SHP77 treated with DMSO at 0.1 percent for 48 hours (cell line): Measurements from ENCODE around the gene CRIP1.

Experiments used
- DNase-seq: peaks from one replicate; lab custom pipeline; 2025; lab: John Stamatoyannopoulos, UW

The CRIP1 gene

GRCh38 chr14:105450864-105451720 is 35.6 kb upstream of the CRIP1 start:
- DNase-seq, result no peak

GRCh38 chr14:105452963-105453362 is 33.7 kb upstream of the CRIP1 start:
- no peak for DNase-seq

GRCh38 chr14:105453847-105454246 is 32.8 kb upstream of the CRIP1 start:
- DNase-seq, result no peak

GRCh38 chr14:105455086-105455640 is 31.5 kb upstream of the CRIP1 start:
- no peak for DNase-seq

- DNase-seq, result no peak
Measured at GRCh38 chr14:105455766-105456660, 30.7 kb upstream of the CRIP1 start.

- no peak for DNase-seq
Measured at GRCh38 chr14:105456736-105457617, 29.7 kb upstream of the CRIP1 start.

- no peak for DNase-seq
Measured at GRCh38 chr14:105458010-105458409, 28.7 kb upstream of the CRIP1 start.

GRCh38 chr14:105458571-105458970 is 28.1 kb upstream of the CRIP1 start:
- DNase-seq, result no peak

GRCh38 chr14:105460116-105460515 is 26.6 kb upstream of the CRIP1 start:
- no peak for DNase-seq

GRCh38 chr14:105460616-105461015 is 26.1 kb upstream of the CRIP1 start:
- no peak for DNase-seq

GRCh38 chr14:105461903-105462302 is 24.8 kb upstream of the CRIP1 start:
- DNase-seq, result no peak

- no peak for DNase-seq
Measured at GRCh38 chr14:105464501-105464900, 22.2 kb upstream of the CRIP1 start.

- no peak for DNase-seq
Measured at GRCh38 chr14:105465209-105466031, 21.3 kb upstream of the CRIP1 start.

GRCh38 chr14:105466531-105467248 is 20.0 kb upstream of the CRIP1 start:
- DNase-seq, result no peak

- no peak for DNase-seq
Measured at GRCh38 chr14:105467249-105467941, 19.3 kb upstream of the CRIP1 start.

GRCh38 chr14:105467942-105468471 is 18.7 kb upstream of the CRIP1 start:
- DNase-seq, result no peak

- no peak for DNase-seq
Measured at GRCh38 chr14:105468621-105469241, 18.0 kb upstream of the CRIP1 start.

- no peak for DNase-seq
Measured at GRCh38 chr14:105469456-105470349, 17.0 kb upstream of the CRIP1 start.
